Measurements from ENCODE around the gene UCP3.

UCP3 gene

DNA sequence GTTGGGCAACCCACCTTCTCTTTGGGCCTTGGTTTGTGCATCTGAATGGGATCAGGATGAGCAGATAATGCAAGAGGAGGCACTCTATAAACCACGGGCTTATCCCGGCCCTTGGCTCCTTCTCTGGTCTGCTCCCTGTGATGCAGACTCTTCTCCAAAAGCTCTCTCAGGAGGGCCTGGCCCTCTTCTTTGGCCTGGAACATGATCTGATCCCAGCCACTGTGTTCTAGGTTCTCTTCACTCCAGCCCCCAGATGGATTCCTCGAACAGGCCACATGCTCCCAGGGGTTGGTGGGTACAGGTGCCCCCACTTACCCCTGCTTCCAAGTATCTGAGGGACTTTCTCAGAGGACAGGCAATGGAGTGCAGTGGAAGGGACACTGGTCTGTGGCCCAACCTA is 8.7 kb upstream of the UCP3 start:
- no peak for DNase-seq

DNA sequence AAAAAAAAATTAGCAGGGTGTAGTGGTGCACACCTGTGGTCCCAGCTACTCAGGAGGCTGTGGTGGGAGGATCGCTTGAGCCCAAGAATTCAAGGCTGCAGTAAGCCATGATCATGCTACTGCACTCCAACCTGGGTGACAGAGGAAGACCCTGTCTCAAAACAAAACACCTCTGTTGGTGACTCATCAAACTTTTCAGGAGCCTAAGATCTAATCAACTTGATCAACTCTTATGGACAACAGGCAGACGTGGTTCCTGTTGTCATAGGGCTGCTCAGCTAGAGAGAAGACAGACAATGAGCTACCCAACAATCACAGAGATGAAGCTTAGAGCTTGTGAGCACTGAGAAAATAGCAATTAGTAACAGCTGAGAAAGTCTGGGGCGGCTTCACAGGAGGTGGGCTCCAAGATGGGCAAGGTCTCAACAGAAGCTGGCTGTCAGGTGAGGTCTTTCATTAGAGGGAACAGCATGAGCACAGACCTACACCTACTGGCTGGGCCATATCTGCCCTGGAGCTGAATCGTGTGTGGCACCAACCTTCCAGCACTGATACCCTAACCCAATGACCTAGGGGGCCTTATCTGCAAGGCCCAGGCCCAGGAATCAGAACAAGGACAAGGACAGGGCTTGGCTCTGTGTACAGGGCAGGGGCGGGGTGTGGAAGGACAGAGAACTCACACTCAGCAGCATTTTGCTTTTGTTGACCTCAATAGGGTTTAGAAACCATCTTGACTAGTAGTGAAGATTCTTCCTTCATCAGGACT is 7.2 kb upstream of the UCP3 start:
- no peak for DNase-seq

DNA sequence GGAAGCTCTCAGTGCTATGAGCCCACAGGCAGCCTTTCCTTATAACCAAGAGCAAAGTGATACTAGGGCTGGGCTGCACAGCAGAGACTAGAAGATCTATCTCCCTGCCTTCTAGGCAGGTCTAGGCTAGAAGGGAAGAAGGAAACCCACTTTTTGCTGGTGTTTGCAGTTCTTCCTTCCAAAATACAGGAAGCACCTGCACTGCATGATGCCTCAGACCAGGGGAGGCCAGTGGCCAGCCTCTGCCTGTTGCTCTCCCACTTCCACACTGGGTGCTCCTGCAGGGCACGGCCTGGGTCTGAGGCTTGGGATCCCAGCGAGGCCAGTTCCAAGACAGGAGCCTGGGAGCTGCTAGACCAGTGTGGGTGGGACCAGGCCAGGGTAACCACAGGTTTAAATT is 6.0 kb upstream of the UCP3 start:
- no peak for DNase-seq

DNA sequence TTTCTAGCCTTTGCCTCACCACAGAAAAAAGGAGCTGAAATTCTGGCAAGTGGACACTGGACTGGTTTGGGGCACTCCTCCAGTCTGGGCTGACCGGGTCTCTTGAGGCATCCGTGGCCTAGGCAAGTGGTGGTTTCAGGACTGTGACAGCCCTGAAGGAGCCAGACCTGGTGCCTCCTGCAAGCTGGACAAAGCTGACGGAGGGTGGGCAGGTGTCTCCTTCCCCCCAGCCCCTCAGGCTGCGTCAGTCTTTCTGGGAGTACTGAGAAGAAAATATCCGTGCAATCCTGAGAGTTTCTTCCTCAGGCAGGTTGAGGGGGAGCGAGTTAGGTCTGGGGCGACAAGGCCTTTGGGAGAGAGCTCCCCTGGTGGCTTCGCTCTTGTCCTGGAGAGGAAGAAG is 4.3 kb upstream of the UCP3 start:
- no peak for DNase-seq

DNA sequence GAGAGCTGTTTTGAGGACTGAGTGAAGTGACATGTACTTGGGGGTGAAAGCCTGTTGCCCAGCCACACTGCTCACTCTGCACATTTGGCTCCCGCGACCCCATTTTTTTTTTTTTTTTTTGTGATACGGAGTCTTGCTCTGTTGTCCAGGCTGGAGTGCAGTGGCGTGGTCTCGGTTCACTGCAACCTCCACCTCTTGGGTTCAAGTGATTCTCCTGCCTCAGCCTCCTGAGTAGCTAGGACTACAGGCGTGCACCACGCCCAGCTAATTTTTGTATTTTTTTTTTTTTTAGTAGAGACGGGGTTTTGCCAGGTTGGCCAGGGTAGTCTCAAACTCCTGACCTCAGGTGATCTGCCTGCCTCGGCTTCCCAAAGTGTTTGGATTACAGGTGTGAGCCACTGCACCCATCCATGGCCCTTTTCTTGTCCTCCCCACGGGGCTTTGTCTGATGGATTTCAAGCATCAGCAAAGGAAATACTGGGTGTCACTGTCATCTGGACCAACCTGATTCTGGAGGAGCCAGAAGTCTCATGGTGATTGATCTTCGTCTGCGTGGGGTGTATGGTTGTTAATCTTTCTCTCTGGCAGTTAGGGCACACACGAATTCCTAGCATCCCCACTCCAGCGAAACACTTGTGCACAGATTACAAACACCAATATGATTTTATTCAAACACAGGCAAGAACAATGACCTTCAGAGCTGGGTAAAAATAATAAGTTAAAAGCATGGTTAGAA is 3.4 kb upstream of the UCP3 start:
- DNase-seq = no peak

DNA sequence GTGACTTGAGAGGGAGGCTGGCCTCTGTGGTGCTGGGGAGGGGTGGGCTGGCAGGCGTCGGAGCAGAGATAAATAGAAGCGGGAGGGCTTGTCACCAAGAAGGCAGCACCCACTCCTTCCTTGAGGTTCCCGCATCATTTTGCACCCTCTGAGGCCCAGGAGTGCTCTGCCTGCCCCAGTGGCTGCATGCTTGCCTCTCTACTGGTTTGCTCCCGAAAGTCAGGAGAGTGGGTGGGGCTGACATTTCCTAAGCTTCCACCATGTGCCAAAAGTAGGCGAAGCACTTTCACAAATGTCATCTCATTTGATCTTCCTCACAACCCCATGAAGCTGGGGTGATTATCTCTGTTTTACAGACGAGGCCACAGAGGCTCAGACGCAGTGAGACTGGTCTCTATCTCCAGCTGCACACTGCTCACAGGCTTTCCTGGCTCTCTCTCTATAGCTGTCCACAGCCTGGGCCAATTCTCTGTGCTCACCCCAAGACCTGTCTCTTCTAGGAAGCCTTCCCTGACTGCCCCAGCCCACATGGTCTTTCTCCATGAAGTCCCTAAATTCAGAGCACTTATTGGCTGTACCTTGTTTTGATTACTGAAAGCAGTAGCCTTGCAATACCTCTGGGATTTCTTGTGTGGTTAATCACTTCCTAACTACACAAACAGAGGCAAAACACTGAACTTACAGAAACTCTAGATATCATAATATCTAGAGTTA is 2.6 kb upstream of the UCP3 start:
- peak; percentile 34 for DNase-seq

DNA sequence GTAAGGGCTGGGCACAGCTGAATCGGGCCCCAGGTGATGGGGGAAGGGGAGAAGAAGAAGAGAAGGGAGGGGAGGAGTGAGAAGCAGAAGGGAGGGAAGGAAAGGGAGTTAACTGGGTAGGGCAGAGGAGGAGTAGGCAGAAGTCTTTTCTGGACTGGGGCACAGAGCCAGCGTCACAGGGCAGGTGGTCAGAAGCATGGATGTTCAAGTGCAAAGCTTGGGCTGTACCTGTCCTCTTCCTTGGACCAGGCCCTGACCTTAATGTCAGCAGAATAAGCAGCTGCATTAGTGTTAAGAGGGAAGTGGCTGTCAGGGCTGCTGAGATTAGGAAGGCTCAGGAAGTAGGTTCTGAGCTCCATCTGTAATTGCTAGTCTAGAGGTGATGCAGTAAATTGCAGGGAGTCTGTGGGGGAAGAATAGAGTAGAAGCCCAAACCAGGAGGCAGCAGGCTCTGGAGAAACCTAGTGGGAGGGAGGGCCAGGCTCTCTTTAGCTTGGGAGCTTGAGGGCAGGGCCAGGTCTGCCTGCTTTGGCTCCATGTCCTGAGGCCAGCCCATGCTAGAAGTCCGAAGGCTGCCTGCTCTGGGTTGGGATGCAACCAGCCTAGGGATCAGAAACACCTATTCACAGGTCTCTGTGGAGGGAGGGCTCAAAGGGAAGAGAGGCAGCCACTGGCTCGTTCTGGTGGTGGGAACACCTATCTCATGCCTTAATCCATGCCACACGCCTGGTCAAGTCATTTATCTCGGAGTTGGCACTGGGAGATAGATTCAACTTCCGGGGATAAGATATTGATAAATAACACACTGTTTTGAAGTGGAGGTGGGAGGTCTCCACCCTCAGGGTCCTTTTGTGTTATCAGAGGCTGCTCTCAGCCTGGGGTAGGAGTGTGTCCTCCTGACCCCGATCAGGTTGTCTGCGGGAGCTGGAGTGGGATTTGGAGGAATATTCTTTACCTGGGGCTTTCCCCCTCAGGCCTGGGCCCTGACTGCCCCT is 1.7 kb upstream of the UCP3 start:
- DNase-seq = no peak

DNA sequence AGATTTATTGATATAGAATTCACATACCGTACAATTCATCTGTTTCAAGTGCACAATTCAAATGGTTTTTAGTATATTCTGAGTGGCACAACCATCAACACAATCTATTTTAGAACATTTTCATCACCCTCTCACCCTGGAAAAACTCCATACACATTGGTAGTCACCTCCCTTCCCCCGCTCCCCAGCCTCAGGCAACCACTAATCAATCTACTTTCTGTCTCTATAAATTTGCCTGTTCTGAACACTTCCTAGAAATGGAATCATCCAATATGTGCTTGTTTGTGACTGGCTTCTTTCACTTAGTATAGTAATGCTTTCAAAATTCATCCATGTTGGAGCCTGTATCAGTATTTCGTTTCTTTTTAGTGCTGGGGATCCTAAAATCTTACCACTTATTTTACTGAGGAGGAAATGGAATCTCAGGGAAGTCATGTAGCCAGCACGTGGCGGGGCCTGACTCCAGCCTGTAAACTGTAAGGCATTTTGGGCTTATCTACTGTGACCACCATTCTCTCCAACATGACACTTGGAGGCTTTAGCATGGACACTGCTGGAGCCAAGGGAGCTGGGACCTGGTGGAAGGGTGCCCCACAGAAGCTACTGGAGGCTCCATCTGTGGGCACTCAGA is 905 bp upstream of the UCP3 start:
- DNase-seq = no peak

DNA sequence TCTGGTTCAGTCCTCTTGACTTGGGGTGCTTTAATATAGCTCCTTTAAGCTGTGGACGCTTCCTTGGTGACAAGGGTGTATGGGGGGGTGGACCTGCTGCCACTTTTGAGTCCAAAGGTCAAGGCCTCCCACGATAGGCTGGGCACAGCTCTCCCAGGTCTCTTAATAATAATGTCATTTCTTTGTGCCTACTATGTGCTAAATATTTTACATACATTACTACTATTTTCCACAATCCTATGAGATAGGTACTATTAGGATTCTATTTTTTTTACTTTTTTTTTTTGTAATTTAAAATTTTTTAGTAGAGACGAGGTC is 304 bp upstream of the UCP3 start:
- DNase-seq = no peak

DNA sequence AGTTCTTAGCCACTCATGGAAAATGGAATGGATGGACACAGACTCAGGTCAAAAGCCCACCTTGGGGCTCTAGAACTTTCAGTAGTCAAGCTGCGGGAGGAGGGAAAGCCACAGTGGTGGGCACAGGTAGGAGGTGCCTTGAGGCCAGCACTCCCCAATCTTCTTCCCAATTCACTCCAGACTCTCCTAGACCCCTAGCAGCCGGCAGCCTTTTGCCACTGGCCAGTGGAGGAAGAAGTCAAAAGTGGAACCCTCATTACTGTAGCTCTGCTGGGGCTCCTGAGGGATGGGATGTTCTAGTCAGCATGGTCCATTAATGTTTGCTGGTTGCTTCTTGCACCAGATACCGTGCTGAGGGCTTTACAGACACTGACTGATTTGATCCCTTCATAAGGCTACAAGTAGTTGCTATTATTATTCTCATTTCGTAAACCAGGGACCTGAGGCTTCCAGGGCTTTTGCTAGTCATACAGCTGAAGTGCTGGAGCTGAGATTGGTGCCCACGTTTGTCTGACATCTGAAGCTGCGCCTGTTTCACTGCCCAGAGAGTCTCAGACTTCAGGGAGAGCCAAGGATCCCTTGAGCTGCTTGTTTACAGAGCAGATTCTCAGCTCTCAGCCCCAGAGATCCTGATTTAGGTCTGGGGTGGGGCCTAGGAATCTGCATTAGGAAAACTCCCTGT is 1.1 kb downstream of the UCP3 start:
- no peak for DNase-seq

DNA sequence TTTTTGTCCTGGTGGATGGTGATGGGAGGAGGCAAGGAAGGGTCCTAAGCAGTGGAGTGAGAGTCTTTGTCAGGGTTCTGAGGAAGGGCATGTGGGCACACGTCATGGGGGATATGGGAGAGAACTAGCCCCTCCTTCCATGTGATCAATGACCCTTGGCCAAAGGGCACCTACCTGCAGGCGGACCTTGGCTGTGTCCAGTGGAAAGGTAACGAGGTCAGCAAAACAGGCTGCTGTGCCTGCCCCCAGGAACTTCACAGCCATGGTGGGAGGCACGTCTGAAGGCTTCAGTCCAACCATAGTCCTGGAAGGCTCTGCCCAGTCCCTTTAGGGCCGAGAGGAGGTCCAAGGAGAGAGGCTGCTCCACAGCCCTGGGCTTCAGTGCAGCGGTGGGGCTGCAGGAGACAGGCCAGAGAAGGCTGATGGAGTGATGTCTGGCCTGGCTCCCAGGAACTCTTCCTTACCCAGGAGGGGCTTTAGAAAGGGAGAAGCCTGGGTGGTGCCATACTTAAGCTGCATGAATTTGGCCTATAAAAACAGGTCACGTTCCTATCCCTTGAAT is 2.1 kb downstream of the UCP3 start:
- no peak for DNase-seq

DNA sequence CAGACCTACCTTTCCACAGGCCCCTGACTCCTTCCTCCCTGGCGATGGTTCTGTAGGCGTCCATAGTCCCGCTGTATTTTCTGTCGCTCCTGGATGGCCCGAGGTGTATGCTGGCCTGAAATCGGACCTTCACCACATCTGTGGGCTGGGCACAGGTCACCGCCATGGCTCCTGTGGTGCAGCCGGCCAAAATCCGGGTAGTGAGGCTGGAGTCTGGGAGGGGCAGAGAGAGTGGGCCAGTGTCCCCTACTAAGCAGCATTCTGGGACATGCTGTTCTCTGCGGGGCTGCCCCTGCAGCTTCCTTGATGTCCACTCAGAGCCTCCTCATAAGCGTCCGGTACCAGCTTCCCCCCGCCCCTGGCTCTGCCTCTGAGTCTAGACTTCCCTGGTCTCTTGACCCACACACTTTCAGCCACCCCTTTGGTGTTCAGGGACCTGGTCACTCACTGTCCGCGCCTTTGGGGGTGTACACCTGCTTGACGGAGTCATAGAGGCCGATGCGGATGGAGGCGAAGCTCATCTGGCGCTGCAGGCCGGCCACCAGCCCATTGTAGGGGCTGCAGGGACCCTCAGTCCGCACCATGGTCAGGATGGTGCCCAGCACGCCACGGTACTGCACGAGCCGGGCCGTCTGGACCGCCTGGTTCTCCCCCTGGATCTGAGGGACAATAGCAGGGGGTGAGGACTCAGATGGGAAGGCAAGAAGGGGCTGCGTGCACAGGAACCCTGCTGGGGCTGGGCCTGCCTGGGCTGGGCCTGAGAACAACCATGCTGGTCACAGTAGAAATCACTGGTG is 3.0 kb downstream of the UCP3 start:
- DNase-seq = no peak

DNA sequence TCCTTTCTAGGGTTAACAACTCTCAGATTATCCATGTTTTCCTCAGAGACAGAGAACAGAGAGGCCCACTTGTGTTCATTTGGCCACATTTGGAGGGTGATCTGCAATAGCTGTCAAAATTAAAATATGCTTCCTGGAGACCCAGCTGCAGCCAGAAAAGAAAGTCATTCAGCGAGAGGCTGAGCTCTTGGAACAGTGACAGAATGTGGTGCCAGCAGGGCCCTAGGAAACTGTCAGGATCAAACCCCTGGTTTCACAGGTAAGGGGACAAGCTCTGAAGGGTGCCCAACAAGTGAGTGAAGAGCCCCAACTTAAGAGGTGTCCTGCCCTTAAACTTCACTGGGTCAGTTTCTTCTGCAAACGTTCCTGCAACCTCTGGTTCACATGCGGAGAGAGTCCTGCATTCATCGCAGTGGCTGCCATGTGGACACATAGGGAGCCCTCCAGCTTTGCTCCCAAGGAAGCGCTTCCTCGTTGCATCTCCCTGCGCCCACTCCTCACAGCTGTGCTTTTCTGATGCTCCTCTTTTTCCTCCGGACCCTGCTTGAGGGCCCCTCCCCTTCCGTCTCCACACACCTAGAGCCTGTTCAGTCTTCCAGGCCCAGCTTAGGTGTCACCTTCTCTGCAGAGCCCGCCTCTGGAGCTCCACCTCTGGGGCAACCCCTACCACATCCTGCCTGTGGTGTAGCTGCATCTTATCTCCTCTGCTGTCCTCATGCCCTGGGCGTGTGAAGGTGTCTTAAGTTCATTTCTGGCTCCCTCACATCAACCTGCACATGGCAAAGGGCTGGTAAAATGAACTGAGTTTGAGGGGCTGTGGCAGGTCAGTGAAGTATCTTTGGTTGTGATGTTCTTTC is 3.9 kb downstream of the UCP3 start:
- peak; percentile 84 for DNase-seq

DNA sequence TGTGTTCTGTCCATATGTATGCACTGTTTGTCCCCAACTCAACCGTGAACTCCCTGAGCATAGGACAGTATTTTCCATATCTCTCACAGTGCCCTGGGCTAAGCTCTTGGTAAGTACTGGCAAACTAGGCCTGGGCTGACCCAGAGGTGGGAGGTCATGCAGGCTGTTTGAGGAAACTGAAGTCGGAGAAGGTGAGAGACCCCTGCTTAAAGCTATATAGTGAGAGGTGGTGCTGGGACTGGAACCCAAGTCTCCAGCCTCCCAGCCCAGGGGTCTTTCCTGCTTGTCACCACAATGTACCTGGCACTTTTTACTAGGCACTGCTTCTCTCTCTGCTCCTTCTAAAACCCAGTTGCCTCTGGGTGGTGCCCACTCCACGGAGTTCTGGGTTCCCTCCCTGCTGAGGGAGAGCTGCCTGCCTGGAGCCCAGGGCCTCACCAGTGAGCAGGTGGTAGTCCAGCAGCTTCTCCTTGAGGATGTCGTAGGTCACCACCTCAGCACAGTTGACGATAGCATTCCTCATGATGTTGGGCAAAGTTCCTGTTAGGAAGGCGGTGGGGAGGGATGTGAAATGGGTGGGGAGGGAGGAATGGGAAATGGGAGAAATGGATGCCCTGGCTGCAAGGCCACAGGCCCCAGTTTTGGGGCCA is 4.7 kb downstream of the UCP3 start:
- DNase-seq = no peak

DNA sequence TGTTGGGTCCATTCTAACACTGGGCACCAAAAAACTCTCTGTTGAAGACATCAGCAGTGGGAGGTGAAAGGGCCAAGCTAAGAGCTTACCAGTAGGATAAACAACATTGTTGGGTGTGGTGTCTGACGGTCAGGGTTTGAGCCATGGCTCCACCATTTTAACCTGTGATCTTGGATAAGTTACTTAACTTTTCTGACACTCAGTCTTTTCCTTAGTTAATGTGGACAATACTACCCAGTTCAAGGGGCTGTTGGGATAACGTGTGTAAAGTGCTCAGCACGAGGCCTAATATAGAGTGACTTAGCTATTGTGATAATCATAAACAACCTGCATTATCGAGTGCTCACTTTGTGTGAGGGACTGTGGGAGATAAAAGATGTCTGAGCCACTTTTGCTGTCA is 6.1 kb downstream of the UCP3 start:
- no peak for DNase-seq

DNA sequence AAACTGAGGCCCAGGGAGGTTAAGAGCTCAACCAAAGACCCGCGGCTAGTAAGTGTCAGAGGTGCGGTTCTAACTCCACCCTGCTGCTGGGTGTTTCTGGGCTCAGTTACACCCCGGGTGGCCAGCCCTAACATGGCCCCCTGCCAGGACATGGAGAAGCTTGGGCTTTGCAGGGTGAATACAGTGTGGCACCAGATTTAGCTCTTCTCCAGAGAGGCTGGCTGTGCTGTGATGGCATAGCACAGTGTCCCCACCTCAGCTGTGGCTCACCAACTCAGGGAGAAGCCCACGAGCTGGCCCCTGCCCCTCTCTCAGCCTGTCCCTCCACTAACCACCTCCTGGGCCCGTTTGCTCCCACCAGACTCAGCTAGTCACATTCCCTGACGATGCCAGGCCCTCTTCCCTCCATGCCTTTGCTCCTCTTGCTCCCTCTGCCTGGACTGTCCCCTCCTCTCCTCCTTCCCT is 7.0 kb downstream of the UCP3 start:
- DNase-seq = no peak

DNA sequence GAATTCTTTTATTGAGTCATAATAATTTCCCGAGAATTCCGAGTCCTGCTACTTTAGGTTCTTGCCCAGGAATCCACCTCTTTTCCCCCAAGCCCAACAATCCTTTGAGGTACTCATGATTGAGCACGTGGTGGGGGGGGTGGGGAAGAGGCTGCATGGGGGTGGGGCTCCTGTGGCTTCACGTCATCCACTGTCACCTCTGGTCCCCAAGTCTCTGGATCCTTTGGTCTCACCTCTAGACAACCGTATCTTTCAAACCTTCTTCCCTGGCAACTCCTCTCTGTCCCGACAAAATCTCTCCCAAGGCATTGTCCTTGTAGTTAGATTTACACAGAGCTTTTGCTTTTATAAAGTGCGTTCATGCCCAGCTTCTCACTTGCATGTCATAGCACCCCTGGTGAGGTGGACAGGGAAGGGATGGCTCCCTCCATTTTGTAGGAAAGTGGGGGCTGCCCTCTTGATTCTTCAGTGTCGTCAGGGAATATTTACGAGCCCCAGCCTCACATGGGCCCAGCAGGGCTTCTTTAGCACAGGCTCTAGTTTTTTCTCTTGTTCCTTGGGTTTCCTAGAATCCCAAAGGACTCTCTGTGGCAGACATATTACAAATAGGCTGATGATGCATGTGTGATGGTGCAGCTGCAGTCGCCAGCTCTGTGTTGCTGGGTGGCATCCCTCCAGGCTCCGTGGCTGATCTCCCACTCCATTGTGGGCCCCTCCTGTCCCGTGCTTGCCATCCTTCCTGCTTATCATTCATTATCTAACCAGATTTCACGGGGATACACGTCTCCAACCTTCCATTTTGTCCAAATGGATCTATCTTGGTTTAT is 8.4 kb downstream of the UCP3 start:
- no peak for DNase-seq
